Endothelial cell (in vitro differentiated cells): ENCODE measurements around the gene ZNF407. TPM values are rescaled to one million over a fixed set of nuclear protein-coding genes. Genes with fewer than 3 reads are reported as not detected.

Source experiments
- DNase-seq: peaks from one replicate; pipeline ENCODE4 v3.0.0; 2021; ENCODE audit warnings: low spot score
- H3K27ac Mint-ChIP-seq: one replicate; pipeline ENCODE4 v1.8.0; 2021; ENCODE audit warnings: mixed read lengths, inconsistent platforms; ENCODE audit not compliant: unreplicated experiment
- H3K27me3 Mint-ChIP-seq: one replicate; pipeline ENCODE4 v1.8.0; 2021; ENCODE audit warnings: mild to moderate bottlenecking, moderate library complexity, mixed read lengths, inconsistent platforms; ENCODE audit not compliant: unreplicated experiment
- H3K36me3 Mint-ChIP-seq: one replicate; pipeline ENCODE4 v1.8.0; 2021; ENCODE audit warnings: mild to moderate bottlenecking, low read depth, mixed read lengths, inconsistent platforms; ENCODE audit not compliant: unreplicated experiment
- H3K4me1 Mint-ChIP-seq: one replicate; pipeline ENCODE4 v1.8.0; 2021; ENCODE audit warnings: mild to moderate bottlenecking, mixed read lengths, inconsistent platforms; ENCODE audit not compliant: unreplicated experiment
- H3K4me3 Mint-ChIP-seq: one replicate; pipeline ENCODE4 v1.8.0; 2021; ENCODE audit warnings: mild to moderate bottlenecking, mixed read lengths, inconsistent platforms; ENCODE audit not compliant: unreplicated experiment
- H3K9me3 Mint-ChIP-seq: one replicate; pipeline ENCODE4 v1.8.0; 2021; ENCODE audit warnings: mixed read lengths, inconsistent platforms; ENCODE audit not compliant: unreplicated experiment
- CTCF ChIP-seq: fragments of 200-600 bp; sonication (generic); IDR thresholded peaks from one replicate; pipeline ENCODE4 v1.5.0; 2021; ENCODE audit warnings: antibody characterized with exemption; ENCODE audit not compliant: unreplicated experiment
- total RNA-seq: library from RNA; stranded (reverse); fragmentation: NEBNext Ultra II Directional; extraction: Animal tissue kit (Norgen Biotek cat#: 25700); gene quantifications from one replicate; pipeline ENCODE4 v1.2.1, GENCODE V29; 2021; ENCODE audit not compliant: unreplicated experiment

The ZNF407 gene
- total RNA-seq, 1 donor from 2014 or later: 16.8 TPM

- Mint-ChIP-seq H3K4me1 (no peaks in the 10 kb centered on the region), H3K27ac (no peak overlapping the region), H3K27me3 (no peaks in the 10 kb centered on the region), H3K9me3 (no peaks in the 10 kb centered on the region), H3K4me3 (no peak overlapping the region), H3K36me3 (no peaks in the 10 kb centered on the region)
- no peak for DNase-seq
- TF ChIP-seq CTCF: no peak
Observed at GRCh38 chr18:74803117-74803516, 205.4 kb downstream of the ZNF407 start.

- no peak overlapping the region for H3K4me3 Mint-ChIP-seq
- H3K9me3 Mint-ChIP-seq: no peaks in the 10 kb centered on the region
- TF ChIP-seq CTCF: no peak
- no peaks in the 10 kb centered on the region for H3K36me3 Mint-ChIP-seq
- no peaks in the 10 kb centered on the region for H3K4me1 Mint-ChIP-seq
- no peaks in the 10 kb centered on the region for H3K27me3 Mint-ChIP-seq
- H3K27ac Mint-ChIP-seq: no peak overlapping the region
- no peak for DNase-seq
Observed at GRCh38 chr18:74803769-74804168, 206.1 kb downstream of the ZNF407 start.

GRCh38 chr18:74804677-74805076, 207.0 kb downstream of the ZNF407 start:
- Mint-ChIP-seq H3K4me1 (no peaks in the 10 kb centered on the region), H3K27me3 (no peaks in the 10 kb centered on the region), H3K36me3 (no peaks in the 10 kb centered on the region), H3K4me3 (no peak overlapping the region), H3K27ac (no peak overlapping the region), H3K9me3 (no peaks in the 10 kb centered on the region)
- no peak for TF ChIP-seq CTCF
- DNase-seq: no peak

- no peak for TF ChIP-seq CTCF
- H3K9me3 Mint-ChIP-seq: no peaks in the 10 kb centered on the region
- H3K27ac Mint-ChIP-seq: no peak overlapping the region
- no peaks in the 10 kb centered on the region for H3K4me1 Mint-ChIP-seq
- H3K4me3 Mint-ChIP-seq: no peak overlapping the region
- H3K36me3 Mint-ChIP-seq: no peaks in the 10 kb centered on the region
- no peak for DNase-seq
- H3K27me3 Mint-ChIP-seq: no peaks in the 10 kb centered on the region
Observed at GRCh38 chr18:74806073-74806472, 208.4 kb downstream of the ZNF407 start.

GRCh38 chr18:74806700-74807416, 209.2 kb downstream of the ZNF407 start:
- no peaks in the 10 kb centered on the region for H3K9me3 Mint-ChIP-seq
- H3K4me1 Mint-ChIP-seq: no peaks in the 10 kb centered on the region
- no peaks in the 10 kb centered on the region for H3K36me3 Mint-ChIP-seq
- H3K27ac Mint-ChIP-seq: no peak overlapping the region
- DNase-seq: no peak
- no peak overlapping the region for H3K4me3 Mint-ChIP-seq
- no peak for TF ChIP-seq CTCF
- peaks cover 1% of the 10 kb centered on the region for H3K27me3 Mint-ChIP-seq
